Activated CD4-positive, alpha-beta T cell treated with anti-CD3 and anti-CD28 coated beads, Interleukin-2, Interleukin-4, amounts not matched to agents 100 ng/mL and 50 ng/mL, durations not matched to agents 16 hours and 8 hours (primary cell): ENCODE results near the gene TMEM139.
"Not testable (repeated sequence)": the region's sequence is repeated elsewhere in the genome, so short reads cannot be mapped to it uniquely, and the experiment has no call there.

Source experiments
- DNase-seq: peaks from one replicate; pipeline ENCODE4 v3.0.0-alpha.2; 2020; ENCODE audit warnings: low spot score

Gene TMEM139

DNA sequence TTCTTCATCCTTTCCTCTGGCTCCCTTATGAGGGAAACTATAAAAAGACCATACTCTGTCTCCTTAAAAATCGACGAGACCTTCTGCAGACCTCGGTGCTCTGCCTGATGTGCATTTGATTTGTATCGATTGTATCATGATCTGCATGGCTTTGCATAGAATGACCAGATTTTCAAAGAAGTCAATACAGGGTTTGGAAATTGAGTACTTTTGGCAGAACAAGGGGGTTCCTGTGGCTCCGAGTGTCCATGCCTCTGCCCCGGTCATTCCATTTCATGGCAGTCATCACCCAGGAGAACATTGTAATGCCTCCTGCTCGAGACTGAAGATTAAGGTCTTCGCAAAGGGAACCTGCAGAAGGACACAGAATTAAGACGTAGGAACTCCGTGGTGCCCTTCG is 4.1 kb downstream of the TMEM139 start:
- no peak for DNase-seq

DNA sequence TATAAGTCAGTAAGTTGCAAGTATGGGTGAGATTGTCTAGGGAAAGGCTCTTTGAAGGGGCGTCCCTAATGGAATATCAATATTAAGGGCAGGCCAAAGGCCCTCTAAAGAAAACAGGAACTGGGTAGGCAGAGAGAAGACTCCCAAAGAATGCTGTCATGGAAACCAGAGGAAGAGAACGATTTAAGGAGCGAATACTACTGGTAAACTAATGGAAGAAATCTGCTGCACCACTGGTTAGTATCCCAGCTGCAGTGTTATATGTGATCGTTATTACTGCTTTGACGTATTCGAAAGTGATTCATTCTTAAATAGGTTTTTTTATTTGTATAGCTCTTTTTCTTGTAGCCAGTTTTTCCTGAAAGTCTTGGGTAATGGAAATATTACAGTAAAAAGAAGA is 4.7 kb downstream of the TMEM139 start:
- no peak for DNase-seq

DNA sequence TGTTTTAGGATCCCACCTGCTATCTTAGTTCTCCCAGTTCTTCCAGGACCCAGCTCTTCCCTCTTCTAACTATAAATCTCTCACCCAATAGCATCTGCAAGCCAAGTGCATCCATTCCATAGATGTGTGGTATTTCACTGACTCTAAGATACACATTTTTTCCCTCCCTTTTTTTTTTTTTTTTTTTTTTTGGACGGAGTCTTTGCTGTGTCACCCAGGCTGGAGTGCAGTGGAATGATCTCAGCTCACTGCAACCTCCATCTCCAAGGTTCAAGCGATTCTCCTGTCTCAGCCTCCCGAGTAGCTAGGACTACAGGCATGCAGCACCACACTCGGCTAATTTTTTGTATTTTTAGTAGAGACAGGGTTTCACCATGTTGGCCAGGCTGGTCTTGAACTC is 5.1 kb downstream of the TMEM139 start:
- DNase-seq: not testable (repeated sequence)

DNA sequence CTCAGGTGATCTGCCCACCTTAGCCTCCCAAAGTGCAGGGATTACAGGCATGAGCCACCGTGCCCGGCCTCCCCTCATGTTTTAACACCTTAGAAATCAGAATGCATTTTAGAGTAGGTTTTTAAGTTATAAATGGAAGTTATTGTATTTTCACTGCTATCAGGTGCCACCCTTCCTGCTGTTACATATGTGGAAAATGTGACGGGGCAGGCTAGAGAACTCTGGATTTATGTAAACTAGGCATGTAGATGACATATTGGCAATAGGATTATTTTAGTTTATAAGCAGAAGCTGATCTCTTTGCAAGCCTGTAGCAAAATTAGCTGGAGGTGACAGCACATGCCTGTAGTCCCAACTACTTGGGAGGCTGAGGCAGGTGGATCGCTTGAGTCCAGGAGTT is 5.5 kb downstream of the TMEM139 start:
- no peak for DNase-seq

DNA sequence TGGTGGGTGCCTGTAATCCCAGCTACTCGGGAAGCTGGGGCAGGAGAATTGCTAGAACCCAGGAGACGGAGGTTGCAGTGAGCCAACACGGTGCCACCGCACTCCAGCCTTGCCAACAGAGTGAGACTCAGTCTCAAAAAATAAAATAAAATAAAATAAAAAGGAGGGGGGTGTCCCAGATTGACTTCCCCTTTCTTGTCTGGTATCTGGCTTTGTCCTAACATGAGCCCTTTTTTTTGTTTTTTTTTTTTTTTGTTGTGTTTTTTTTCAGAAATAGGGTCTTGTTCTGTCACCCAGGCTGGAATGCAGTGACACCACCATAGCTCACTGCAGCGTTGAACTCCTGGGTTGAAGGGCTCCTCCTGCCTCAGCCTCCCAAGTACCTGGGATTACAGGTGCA is 8.1 kb downstream of the TMEM139 start:
- no peak for DNase-seq

DNA sequence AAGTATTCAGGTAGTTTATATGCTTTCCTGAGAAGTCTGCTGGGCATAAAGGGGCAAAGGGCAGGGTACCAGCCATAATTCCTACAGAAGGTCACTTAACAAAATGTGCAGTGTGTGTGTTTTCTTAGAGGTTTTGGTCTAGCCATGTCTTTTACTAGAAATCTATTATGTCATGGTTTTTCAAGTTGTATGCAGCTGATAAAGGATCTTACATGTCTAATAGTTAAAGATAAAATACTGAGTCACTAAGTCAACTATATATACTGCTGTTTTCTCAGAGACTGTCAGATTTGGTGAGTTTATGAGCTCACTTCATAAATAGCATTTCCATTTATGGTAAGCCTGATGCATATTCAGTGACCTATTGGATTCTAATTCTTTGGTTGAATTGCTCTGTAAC is 11.1 kb downstream of the TMEM139 start:
- DNase-seq: no peak

DNA sequence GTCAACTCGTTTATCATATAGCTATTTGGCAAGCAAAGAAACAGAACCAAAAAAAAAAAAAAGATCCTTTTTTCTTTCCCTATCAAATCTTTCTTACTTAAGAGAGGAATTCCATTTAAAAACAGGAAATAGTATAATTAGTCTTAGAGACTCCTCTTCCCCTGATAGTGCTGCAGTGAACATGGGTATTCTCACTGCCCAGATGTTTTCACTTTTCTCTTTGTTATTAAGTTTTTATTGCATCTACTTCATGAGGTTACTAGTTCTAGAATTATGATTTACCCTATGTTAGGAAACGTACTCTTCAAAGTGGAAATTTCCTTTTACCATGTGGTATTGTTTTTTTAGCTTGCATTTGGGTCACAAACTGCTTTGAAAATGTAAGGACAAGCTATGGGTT is 11.9 kb downstream of the TMEM139 start:
- no peak for DNase-seq

DNA sequence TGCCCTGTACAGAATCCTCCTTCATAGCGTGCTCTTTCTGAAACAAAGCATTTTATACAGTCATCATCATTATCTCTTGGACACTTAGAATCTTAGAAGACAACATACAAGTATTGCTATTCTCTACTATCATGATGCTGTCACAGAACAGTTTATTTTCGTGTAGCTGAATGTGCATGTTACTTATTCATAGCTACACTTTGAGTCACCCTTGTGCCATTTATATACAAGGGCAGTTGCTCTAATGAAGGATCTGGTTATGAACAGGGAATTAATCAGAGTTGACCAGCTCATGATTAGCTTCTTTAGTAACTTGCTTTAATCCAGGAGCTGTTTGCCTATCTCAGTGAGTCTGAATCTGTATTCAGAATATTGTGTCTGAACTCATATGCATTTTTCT is 14.6 kb downstream of the TMEM139 start:
- DNase-seq: no peak

DNA sequence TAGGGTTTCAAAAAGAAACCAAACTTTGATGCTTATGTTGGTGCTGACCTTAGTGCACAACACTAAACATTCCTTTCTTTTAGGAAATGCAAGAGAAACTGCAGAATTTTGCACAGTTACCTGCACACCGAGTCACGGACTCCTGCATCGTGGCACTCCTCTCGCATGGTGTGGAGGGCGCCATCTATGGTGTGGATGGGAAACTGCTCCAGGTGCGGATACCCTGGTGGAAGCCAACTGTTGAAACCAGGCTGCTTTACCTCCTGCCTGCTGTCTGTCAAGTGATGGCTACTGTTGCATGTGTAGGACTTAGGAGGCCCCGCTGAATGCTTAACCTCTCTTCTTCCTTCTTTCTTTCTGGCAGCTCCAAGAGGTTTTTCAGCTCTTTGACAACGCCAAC is 15.1 kb downstream of the TMEM139 start:
- DNase-seq: peak; percentile 61

DNA sequence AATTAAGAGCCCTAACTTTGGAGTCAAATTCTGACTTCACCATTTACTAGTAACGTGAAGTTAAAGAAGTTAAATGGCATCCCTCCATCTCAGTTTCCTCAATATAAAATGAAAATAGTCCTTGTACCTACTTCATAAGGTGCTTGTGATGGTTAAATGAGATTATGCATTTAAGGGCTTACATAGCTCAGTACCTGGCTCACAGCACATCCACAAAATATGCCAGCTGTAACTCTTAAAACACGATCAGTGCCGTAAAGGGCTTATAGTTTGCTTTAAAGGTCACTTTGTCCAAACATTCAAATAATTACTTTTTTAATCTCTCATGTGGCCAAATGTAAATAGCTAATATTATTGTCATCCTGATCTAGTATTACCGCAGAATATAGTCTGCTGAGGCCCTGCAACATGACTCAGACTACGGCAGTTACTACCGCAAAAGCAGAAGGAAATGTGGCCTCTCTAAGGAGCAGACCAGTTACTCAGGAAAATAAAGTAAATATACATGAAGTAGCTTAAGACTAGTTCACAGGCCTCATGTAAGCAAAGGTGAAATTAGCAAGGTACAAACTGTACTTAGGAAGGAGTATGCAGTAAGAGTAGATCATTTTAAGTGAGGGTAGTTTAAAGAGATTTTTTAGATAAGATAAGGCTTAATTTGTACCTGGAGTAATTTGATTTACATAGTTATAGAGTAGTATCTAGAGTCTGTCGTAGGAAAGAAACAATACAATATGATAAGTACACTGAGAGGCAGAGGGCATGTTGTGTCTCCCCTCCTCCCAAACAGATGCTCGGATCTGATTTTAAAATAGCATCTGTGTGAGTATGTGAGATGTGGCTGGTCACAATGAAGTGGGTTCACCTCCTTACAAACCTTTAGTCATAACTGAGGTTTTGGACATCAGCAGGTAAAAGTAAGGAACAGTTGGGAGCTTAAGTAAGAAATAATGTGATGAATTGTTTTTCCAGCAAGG is 16.5 kb downstream of the TMEM139 start:
- DNase-seq: no peak

DNA sequence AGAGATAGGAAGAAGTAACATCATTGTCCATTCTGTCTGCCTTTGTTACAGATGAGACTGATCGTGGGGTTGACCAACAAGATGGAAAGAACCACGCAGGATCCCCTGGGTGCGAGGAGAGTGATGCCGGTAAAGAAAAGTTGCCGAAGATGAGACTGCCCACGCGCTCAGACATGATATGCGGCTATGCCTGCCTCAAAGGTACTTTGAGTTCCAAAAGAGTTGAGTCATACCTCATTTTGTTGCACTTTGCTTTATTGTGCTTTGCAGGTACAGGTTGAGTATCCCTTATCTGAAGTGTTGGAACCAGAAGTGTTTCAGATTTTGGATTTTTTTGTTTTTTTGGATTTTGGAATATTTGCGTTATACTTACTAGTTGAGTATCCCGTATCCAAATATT is 19.0 kb downstream of the TMEM139 start:
- no peak for DNase-seq

DNA sequence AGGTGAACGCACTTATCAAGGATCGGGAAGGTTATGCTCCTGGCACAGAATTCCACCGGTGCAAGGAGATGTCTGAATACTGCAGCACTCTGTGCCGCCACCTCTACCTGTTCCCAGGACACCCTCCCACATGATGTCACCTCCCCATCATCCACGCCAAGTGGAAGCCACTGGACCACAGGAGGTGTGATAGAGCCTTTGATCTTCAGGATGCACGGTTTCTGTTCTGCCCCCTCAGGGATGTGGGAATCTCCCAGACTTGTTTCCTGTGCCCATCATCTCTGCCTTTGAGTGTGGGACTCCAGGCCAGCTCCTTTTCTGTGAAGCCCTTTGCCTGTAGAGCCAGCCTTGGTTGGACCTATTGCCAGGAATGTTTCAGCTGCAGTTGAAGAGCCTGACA is 20.2 kb downstream of the TMEM139 start:
- no peak for DNase-seq

DNA sequence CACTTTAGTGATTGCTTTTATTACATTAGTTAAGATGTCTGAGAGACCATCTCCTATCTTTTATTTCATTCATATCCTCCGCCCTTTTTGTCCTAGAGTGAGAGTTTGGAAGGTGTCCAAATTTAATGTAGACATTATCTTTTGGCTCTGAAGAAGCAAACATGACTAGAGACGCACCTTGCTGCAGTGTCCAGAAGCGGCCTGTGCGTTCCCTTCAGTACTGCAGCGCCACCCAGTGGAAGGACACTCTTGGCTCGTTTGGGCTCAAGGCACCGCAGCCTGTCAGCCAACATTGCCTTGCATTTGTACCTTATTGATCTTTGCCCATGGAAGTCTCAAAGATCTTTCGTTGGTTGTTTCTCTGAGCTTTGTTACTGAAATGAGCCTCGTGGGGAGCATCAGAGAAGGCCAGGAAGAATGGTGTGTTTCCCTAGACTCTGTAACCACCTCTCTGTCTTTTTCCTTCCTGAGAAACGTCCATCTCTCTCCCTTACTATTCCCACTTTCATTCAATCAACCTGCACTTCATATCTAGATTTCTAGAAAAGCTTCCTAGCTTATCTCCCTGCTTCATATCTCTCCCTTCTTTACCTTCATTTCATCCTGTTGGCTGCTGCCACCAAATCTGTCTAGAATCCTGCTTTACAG is 20.8 kb downstream of the TMEM139 start:
- peak; percentile 66 for DNase-seq

DNA sequence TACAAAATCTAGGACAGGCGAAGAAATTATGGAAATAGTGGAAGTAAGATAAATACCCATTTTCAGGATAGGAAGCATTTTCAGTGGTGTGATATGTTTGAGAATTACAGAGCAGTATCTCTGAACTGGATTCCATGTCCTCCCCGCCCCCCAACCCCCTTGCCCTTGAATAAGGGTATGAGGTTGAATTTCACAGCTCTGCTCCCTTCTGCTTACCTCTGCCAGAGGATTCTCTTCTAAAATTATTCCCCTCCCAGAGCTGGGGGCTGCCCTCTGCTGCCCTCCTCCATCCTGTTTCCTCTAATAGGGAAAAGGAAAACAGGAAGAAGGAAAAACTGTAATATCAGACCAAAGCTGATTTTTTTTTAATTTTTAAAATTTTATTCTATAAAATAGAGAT is 23.9 kb downstream of the TMEM139 start:
- no peak for DNase-seq

DNA sequence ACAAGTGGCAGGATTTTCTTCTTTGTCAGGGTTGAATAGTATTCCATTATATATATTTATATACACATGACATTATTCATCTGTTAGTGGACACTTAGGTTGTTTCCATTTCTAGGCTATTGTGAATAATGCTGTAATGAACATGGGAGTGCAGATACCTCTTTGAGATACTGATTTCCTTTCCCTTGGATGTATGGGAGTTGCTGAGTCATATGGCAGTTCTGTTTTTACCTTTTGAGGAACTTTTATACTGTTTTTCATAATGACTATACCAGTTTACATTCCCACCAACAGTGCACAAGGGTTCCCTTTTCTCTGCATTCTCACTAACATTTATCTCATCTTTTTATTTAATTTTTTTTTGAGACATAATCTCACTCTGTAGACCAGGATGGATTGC is 29.4 kb downstream of the TMEM139 start:
- DNase-seq: no peak

DNA sequence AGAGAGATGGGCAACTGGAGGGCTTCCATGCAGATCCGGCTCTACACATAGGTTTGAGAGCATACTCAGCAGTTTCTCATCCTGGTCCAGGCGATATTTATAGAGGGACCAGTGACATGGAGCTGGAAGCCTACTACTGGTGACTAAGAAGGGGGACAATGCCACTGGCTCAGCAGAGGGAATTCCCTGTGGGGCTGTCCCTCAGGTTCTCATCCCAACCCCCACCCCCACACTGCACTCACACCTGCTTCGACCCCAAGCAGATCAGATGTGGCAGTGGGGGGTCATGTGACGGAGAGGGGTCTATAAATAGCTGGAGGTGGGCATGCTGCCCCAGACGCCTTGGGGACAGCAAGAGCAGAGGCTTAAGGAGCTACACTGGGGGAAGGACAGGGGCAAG is 31.0 kb downstream of the TMEM139 start, which contains the start of gene CLCN1:
CLCN1 (plus strand) TSS at position 336 of the 400 bp plus-strand sequence. CDS start 102 bp downstream, outside the sequence.
- no peak for DNase-seq

DNA sequence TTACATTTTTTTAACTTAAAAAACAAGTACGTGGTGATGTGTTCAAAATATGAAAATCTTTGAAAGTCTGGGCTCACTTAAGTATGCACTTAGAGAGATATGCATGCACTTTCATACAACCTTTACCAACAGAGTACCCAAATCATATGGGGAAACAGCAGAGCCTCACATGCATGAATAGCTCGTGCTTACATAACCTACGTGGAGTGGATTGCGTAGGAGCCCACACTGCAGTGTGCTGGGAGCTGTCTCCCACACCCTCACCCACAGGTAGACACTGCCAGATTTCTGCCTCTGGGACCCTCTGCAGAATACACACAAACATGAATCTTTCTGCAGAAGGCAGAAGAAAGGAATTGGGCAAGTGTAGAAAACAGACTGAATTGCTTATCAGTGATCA is 31.7 kb downstream of the TMEM139 start:
- no peak for DNase-seq

DNA sequence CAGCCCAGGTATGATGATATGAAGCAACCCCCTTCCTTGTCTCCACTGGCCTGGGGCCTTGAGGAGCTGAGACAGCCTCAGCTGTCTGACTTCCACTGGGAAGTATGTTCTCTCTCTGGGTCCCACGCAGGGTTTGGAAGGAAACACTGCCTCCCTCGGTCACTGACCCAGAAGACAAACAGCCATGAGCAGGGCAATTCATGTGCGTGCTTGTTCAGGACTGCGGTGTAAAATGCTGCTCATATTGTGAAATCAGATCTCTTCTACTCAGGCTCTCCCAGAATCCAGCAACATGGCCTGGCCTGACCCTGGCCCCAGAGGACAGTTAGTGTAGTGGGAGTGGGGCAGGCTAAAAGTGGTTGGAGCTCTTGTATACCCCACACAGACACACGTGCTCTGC is 33.9 kb downstream of the TMEM139 start:
- DNase-seq: no peak

DNA sequence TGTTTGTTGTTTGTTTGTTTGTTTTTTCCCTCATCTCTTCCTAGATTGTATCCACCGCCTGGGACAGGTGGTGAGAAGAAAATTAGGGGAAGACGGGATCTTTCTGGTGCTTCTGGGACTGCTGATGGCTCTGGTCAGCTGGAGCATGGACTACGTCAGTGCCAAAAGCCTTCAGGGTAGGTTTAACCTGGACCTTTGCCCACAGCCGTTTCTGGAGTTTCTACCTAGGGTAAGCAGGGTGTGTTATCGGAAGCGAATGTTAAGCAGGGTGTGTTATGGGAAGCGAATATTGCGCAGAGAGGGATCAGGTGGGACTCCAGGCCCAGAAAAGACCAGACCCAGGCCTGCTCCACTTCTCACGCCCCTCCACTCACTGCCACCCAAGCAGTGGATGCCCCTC is 35.9 kb downstream of the TMEM139 start:
- no peak for DNase-seq

DNA sequence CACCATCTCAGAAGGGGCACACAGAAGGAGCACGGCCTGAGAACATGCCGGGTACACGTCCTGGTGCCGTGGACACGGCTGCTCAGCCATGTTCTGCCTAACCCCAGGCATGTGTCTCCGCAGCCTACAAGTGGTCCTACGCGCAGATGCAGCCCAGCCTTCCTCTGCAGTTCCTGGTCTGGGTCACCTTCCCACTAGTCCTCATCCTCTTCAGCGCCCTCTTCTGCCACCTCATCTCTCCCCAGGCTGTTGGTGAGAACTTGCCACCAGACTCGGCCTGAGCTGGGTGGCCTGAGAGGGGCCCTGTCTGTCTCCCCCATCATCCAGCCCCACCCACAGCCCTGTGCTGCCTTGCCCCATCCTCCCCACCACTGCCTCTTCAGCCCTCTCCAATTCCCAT is 36.5 kb downstream of the TMEM139 start:
- no peak for DNase-seq

DNA sequence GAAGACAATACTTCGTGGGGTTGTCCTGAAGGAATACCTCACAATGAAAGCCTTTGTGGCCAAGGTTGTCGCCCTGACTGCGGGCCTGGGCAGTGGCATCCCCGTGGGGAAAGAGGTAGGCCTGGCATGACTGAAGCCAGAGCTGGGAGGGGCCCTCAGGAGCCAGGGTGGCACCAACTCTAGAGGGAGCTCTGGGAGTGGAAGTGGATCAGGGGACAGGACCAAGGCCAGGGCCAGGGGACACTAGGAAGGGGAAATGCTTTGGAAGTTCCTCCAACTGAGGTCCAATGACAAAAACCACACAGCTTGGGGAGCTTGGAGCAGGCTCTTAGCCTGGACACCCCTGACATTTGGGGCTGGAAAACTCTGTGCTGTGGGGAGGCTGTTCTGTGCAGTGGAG is 37.0 kb downstream of the TMEM139 start:
- DNase-seq: no peak

DNA sequence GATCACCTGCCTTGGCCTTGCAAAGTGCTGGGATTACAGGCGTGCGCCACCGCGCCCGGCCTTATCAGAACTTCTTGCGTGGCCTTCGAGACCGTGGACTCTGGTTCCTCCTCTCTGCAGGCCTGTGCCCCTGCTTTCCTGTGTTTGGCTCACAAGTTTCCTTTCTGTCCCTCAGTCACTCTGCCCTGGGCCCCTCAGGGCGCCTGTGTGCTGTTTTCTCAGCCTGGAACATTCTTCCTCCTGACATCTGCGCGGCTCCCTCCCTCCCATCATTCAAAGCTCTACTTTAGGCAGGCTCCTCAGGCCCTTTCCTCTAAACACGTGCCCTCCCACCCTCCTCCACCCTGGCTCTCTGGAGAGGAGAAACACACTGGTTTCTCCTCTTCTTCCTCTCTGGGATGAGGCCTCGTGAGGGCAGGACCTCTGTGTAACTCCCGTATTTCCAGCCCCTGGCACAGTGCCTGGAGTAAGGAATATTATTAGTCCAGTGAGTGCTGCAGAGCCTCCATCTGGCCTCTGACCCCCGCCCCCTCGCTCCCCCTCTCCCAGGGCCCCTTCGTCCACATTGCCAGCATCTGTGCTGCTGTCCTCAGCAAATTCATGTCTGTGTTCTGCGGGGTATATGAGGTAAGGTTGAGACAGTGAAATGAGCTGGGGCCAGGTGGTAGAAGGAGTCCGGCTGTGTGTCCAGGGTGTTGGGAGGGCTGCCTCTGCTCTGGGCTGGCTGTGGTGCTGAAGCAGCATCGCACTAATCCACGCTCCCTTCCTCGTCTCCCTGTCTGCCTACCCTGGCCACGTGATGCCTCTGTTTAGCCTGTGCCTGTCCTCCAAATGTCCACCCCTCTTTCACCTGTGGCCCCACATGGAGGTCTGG is 38.2 kb downstream of the TMEM139 start:
- no peak for DNase-seq
